Endothelial cell (in vitro differentiated cells): ENCODE measurements around the gene NGLY1. TPM values are rescaled to one million over a fixed set of nuclear protein-coding genes. Genes with fewer than 3 reads are reported as not detected.

Experiments
- DNase-seq: peaks from one replicate; pipeline ENCODE4 v3.0.0; 2021; ENCODE audit warnings: low spot score
- H3K27ac Mint-ChIP-seq: one replicate; pipeline ENCODE4 v1.8.0; 2021; ENCODE audit warnings: mixed read lengths, inconsistent platforms; ENCODE audit not compliant: unreplicated experiment
- H3K27me3 Mint-ChIP-seq: one replicate; pipeline ENCODE4 v1.8.0; 2021; ENCODE audit warnings: mild to moderate bottlenecking, moderate library complexity, mixed read lengths, inconsistent platforms; ENCODE audit not compliant: unreplicated experiment
- H3K36me3 Mint-ChIP-seq: one replicate; pipeline ENCODE4 v1.8.0; 2021; ENCODE audit warnings: mild to moderate bottlenecking, low read depth, mixed read lengths, inconsistent platforms; ENCODE audit not compliant: unreplicated experiment
- H3K4me1 Mint-ChIP-seq: one replicate; pipeline ENCODE4 v1.8.0; 2021; ENCODE audit warnings: mild to moderate bottlenecking, mixed read lengths, inconsistent platforms; ENCODE audit not compliant: unreplicated experiment
- H3K4me3 Mint-ChIP-seq: one replicate; pipeline ENCODE4 v1.8.0; 2021; ENCODE audit warnings: mild to moderate bottlenecking, mixed read lengths, inconsistent platforms; ENCODE audit not compliant: unreplicated experiment
- H3K9me3 Mint-ChIP-seq: one replicate; pipeline ENCODE4 v1.8.0; 2021; ENCODE audit warnings: mixed read lengths, inconsistent platforms; ENCODE audit not compliant: unreplicated experiment
- total RNA-seq: library from RNA; stranded (reverse); fragmentation: NEBNext Ultra II Directional; extraction: Animal tissue kit (Norgen Biotek cat#: 25700); gene quantifications from one replicate; pipeline ENCODE4 v1.2.1, GENCODE V29; 2021; ENCODE audit not compliant: unreplicated experiment
- TF ChIP-seq, protein P1 (sequence below): fragments of 200-600 bp; sonication (generic); IDR thresholded peaks from one replicate; pipeline ENCODE4 v1.5.0; 2021; ENCODE audit warnings: antibody characterized with exemption; ENCODE audit not compliant: unreplicated experiment

Gene NGLY1
- total RNA-seq, 1 donor from 2014 or later, result 22.8 TPM

DNA sequence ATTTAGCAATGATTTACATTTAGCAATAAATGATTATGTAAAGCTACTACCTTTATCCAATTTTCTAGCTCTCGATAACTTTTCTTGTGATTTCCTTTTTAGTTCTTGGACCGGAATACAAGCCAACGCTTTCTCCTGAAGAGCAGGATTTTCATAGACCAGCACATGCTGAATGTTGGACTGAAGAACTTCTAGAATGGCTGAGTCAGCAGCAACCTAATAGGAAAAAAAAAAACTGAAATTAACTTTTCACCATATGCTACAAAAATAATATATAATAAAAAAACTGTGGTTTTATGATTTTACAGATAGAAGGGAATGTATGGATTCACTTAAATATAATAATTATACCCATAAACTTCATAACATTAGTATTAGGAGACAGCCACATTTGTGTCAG lies 32.2 kb downstream of the NGLY1 start:
- no peak for DNase-seq
- Mint-ChIP-seq H3K9me3 (no peaks in the 10 kb centered on the region), H3K4me3 (no peak overlapping the region), H3K27ac (no peak overlapping the region), H3K36me3 (peaks cover 18% of the 10 kb centered on the region), H3K4me1 (peaks cover 6% of the 10 kb centered on the region), H3K27me3 (peaks cover 2% of the 10 kb centered on the region)
- TF ChIP-seq, protein P1, sequence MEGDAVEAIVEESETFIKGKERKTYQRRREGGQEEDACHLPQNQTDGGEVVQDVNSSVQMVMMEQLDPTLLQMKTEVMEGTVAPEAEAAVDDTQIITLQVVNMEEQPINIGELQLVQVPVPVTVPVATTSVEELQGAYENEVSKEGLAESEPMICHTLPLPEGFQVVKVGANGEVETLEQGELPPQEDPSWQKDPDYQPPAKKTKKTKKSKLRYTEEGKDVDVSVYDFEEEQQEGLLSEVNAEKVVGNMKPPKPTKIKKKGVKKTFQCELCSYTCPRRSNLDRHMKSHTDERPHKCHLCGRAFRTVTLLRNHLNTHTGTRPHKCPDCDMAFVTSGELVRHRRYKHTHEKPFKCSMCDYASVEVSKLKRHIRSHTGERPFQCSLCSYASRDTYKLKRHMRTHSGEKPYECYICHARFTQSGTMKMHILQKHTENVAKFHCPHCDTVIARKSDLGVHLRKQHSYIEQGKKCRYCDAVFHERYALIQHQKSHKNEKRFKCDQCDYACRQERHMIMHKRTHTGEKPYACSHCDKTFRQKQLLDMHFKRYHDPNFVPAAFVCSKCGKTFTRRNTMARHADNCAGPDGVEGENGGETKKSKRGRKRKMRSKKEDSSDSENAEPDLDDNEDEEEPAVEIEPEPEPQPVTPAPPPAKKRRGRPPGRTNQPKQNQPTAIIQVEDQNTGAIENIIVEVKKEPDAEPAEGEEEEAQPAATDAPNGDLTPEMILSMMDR, result no peak

DNA sequence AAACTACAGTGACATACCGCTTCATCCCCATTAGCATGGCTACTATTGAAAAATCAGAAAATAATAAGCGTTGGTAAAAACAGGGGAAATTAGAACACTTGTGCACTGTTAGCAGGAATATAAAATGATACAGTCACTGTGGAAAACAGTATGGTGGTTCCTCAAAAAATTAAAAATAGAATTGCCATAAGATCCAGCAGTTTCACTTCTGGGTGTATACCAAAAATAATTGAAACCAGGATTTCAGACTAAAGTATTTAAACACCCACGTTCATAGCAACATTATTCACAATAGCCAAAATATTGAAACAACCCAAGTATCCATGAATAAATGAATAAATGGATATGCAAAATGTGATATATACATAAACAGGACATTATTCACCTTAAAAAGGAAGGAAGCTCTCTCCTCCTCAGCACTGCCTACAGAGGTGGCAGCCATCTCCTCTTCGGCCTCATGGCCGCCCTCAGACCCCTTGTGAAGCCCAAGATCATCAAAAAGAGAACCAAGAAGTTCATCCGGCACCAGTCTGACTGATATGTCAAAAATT lies 34.1 kb downstream of the NGLY1 start:
- peaks cover 2% of the 10 kb centered on the region for H3K27me3 Mint-ChIP-seq
- H3K9me3 Mint-ChIP-seq, result no peaks in the 10 kb centered on the region
- TF ChIP-seq, protein P1, result no peak
- no peak for DNase-seq
- no peak overlapping the region for H3K4me3 Mint-ChIP-seq
- H3K36me3 Mint-ChIP-seq, result peaks cover 18% of the 10 kb centered on the region
- H3K4me1 Mint-ChIP-seq, result peaks cover 6% of the 10 kb centered on the region
- no peak overlapping the region for H3K27ac Mint-ChIP-seq

DNA sequence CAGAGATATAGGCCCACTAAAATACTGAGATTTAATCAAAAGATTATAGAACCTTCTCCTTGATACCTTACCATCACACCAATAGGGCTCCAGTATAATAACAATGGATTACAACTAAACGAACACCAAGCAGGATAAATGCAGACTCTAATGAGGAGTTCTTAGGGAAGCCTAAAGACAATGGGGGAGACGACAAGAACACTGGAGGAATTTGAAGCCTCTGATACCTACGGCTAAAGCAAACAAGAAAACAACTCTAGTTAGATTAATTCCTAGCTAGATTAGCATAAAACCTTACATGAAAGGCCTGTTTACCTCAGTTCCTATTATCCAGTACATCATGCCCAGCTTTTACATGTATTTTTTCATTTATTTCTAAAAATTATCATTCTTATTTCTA lies 35.1 kb downstream of the NGLY1 start:
- no peak for DNase-seq
- no peak overlapping the region for H3K27ac Mint-ChIP-seq
- TF ChIP-seq, protein P1, result no peak
- peaks cover 6% of the 10 kb centered on the region for H3K4me1 Mint-ChIP-seq
- peaks cover 2% of the 10 kb centered on the region for H3K27me3 Mint-ChIP-seq
- peaks cover 18% of the 10 kb centered on the region for H3K36me3 Mint-ChIP-seq
- no peak overlapping the region for H3K4me3 Mint-ChIP-seq
- no peaks in the 10 kb centered on the region for H3K9me3 Mint-ChIP-seq

DNA sequence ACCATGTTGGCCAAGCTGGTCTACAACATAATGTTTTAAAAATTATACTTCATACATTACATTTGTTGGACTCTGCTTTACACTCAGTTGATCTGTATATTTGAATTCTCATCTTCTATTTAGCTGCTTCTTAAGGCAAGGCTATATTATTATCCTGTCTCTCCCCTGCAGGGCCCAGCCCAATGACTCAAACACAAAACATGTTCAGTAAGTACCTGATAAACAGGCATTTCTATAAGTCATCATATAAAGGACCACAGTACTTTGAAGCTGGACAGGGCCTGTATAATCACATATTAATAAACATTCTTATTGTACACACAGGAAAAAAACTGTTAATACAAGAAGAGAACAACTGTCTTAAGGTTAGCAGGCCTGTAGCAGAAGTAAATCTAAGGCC lies 36.2 kb downstream of the NGLY1 start:
- Mint-ChIP-seq H3K9me3 (no peaks in the 10 kb centered on the region), H3K27me3 (peaks cover 2% of the 10 kb centered on the region), H3K4me3 (no peak overlapping the region), H3K36me3 (peaks cover 18% of the 10 kb centered on the region), H3K27ac (no peak overlapping the region), H3K4me1 (peaks cover 6% of the 10 kb centered on the region)
- DNase-seq, result no peak
- TF ChIP-seq, protein P1, result no peak

DNA sequence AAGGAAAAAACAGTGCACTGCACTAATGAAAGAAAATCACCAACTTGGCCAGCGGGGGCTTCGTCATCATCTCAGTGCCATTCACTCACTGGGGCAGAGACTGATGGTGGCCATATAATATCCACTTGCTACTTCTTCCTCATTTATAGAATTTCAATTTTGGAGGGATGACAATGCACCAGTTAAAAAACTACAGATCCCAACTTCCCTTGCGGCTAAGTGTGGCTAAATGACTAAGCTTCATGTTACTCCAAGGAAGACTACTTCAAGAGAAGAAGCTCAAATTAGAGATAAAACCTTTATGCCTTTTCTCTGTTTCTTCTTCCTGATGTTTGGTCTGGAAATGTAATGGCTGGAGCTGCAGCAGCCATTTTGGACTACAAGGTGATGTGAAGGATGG lies 38.8 kb downstream of the NGLY1 start:
- H3K27me3 Mint-ChIP-seq, result no peaks in the 10 kb centered on the region
- peaks cover 4% of the 10 kb centered on the region for H3K36me3 Mint-ChIP-seq
- no peak for DNase-seq
- no peak overlapping the region for H3K27ac Mint-ChIP-seq
- TF ChIP-seq, protein P1, result no peak
- no peaks in the 10 kb centered on the region for H3K9me3 Mint-ChIP-seq
- H3K4me3 Mint-ChIP-seq, result no peak overlapping the region
- H3K4me1 Mint-ChIP-seq, result peaks cover 6% of the 10 kb centered on the region
